ENCODE results near the gene CTTNBP2.

Gene CTTNBP2

GRCh38 chr7:117683430-117684175 lies 189.6 kb downstream of the CTTNBP2 start:
- no peak for DNase-seq

- no peak for DNase-seq
Measured at GRCh38 chr7:117682681-117683385, 190.4 kb downstream of the CTTNBP2 start.

GRCh38 chr7:117679120-117679519 lies 194.1 kb downstream of the CTTNBP2 start:
- no peak for DNase-seq

GRCh38 chr7:117675497-117676435 lies 197.5 kb downstream of the CTTNBP2 start:
- DNase-seq: no peak

- no peak for DNase-seq
Measured at GRCh38 chr7:117674617-117675016, 198.6 kb downstream of the CTTNBP2 start.

- peak; percentile 36 for DNase-seq
Measured at GRCh38 chr7:117673839-117674238, 199.4 kb downstream of the CTTNBP2 start.

- DNase-seq: no peak
Measured at GRCh38 chr7:117673367-117673766, 199.9 kb downstream of the CTTNBP2 start.

GRCh38 chr7:117672453-117672852 lies 200.8 kb downstream of the CTTNBP2 start:
- no peak for DNase-seq

GRCh38 chr7:117669818-117670217 lies 203.4 kb downstream of the CTTNBP2 start:
- no peak for DNase-seq

GRCh38 chr7:117667456-117667855 lies 205.8 kb downstream of the CTTNBP2 start:
- DNase-seq: peak; percentile 3

- no peak for DNase-seq
Measured at GRCh38 chr7:117666689-117667088, 206.6 kb downstream of the CTTNBP2 start.

GRCh38 chr7:117666031-117666430 lies 207.2 kb downstream of the CTTNBP2 start:
- peak; percentile 56 for DNase-seq

- peak; percentile 10 for DNase-seq
Measured at GRCh38 chr7:117665368-117665767, 207.9 kb downstream of the CTTNBP2 start.

- DNase-seq: no peak
Measured at GRCh38 chr7:117664047-117664446, 209.2 kb downstream of the CTTNBP2 start.

- DNase-seq: no peak
Measured at GRCh38 chr7:117661328-117661727, 211.9 kb downstream of the CTTNBP2 start.

Data from fibroblast of skin of right biceps (primary cell).